HG02678 (cell line): ENCODE data around the gene RGMA.
"Not testable (repeated sequence)": the region's sequence is repeated elsewhere in the genome, so short reads cannot be mapped to it uniquely, and the experiment has no call there.

ENCODE experiments used
- ATAC-seq: cut with Tn5 transposase; IDR thresholded peaks from one replicate; pipeline ENCODE4 v1.9.1; 2021; ENCODE audit warnings: mild to moderate bottlenecking, moderate library complexity; ENCODE audit not compliant: unreplicated experiment

The RGMA gene

GRCh38 chr15:93049914-93050578 lies 39.0 kb downstream of the RGMA start:
- ATAC-seq: no peak

GRCh38 chr15:93049233-93049632 lies 39.8 kb downstream of the RGMA start:
- no peak for ATAC-seq

- no peak for ATAC-seq
These were observed 40.3 kb downstream of the RGMA start for GRCh38 chr15:93048759-93049161.

GRCh38 chr15:93048426-93048721 lies 40.6 kb downstream of the RGMA start:
- ATAC-seq: no peak

GRCh38 chr15:93047621-93048425 lies 41.2 kb downstream of the RGMA start:
- ATAC-seq: no peak

GRCh38 chr15:93046721-93047120 lies 42.3 kb downstream of the RGMA start:
- ATAC-seq: no peak

- no peak for ATAC-seq
These were observed 42.9 kb downstream of the RGMA start for GRCh38 chr15:93046120-93046519.

GRCh38 chr15:93045191-93045785 lies 43.7 kb downstream of the RGMA start:
- ATAC-seq: no peak

GRCh38 chr15:93044301-93045190 lies 44.5 kb downstream of the RGMA start:
- no peak for ATAC-seq

- no peak for ATAC-seq
These were observed 45.2 kb downstream of the RGMA start for GRCh38 chr15:93043621-93044300.

GRCh38 chr15:93042691-93043378 lies 46.2 kb downstream of the RGMA start:
- no peak for ATAC-seq

- ATAC-seq: no peak
These were observed 46.8 kb downstream of the RGMA start for GRCh38 chr15:93042211-93042610.

- ATAC-seq: no peak
These were observed 47.9 kb downstream of the RGMA start for GRCh38 chr15:93041159-93041547.

GRCh38 chr15:93040288-93041158 lies 48.5 kb downstream of the RGMA start:
- ATAC-seq: no peak

GRCh38 chr15:93039562-93040287 lies 49.3 kb downstream of the RGMA start:
- not testable (repeated sequence) for ATAC-seq

- ATAC-seq: no peak
These were observed 50.9 kb downstream of the RGMA start for GRCh38 chr15:93037820-93038705.
